HG02943 (cell line): Measurements from ENCODE around the gene ASMT.
A peak's percentile ranks its signal among the peaks of the same experiment; 100 is the strongest.
"Not testable (repeated sequence)": the region's sequence is repeated elsewhere in the genome, so short reads cannot be mapped to it uniquely, and the experiment has no call there.

Experiments
- ATAC-seq: cut with Tn5 transposase; IDR thresholded peaks from one replicate; pipeline ENCODE4 v1.9.1; 2021; ENCODE audit warnings: mild to moderate bottlenecking, low read depth, moderate library complexity; ENCODE audit not compliant: unreplicated experiment

The ASMT gene

DNA sequence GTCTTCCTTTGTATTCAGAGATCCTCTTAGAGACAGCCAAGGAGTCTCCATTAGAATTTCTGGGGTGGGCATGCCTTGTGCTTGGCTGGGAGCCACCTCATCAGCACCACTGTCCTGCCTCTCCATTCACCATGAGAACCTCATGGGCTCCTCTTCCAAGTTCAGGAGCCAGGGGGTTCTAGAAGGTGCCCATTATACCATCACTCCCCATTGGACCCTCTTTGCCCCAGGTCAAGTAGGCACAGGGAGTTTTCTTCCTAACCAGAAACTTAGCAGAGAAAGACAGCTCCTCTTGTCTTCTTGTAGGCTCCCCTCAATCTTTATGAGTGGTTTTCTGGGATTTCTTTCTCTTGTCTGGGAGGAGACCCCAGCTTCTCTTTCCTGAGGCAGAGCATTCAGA, 31.1 kb downstream of the ASMT start:
- no peak for ATAC-seq

- ATAC-seq: no peak
Observed at GRCh38 chrX:1649621-1650020, 34.8 kb downstream of the ASMT start.

DNA sequence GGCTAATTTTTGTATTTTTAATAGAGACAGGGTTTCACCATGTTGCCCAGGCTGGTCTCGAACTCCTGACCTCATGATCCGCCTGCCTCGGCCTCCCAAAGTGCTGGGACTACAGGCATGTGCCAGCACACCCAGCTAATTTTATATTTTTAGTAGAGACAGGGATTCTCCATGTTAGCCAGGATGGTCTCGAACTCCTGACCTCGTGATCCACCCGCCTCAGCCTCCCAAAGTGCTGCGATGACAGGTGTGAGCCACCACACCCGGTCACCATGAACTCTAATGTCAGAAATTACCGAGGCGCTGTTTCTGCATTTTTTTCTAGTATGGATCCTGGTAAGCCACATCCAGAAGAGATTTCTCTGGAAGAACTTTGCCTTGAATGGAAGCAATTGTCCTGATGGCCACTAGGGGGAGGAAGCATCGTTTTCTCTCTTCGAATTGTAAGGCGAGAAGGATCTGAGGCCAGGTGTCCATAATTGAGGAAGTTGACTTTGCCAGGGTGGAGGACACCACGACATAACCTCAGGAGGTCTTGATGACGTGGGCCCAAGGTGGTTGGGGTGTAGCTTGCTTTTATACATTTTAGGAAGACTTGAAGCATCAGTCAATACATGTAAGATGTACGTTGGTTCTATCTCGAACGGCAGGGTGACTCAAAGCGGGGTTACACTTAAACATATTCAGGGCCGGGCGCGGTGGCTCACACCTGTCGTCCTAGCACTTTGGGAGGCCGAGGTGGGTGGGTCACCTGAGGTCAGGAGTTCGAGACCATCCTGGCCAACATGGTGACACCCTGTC, 37.4 kb downstream of the ASMT start:
- ATAC-seq: peak; percentile 51

DNA sequence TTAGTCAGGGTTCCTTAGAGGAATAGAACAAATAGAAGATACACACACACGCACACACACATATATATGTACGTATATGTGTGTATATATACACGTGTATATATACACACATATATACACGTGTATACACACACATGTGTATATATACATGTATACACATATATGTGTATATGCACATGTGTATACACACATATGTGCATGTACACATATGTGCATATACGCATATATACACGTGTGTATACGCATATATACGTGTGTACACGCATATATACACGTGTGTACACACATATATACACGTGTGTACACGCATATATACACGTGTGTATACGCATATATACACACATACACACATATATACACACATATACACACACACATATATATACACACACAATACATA, 41.5 kb downstream of the ASMT start:
- ATAC-seq: no peak

DNA sequence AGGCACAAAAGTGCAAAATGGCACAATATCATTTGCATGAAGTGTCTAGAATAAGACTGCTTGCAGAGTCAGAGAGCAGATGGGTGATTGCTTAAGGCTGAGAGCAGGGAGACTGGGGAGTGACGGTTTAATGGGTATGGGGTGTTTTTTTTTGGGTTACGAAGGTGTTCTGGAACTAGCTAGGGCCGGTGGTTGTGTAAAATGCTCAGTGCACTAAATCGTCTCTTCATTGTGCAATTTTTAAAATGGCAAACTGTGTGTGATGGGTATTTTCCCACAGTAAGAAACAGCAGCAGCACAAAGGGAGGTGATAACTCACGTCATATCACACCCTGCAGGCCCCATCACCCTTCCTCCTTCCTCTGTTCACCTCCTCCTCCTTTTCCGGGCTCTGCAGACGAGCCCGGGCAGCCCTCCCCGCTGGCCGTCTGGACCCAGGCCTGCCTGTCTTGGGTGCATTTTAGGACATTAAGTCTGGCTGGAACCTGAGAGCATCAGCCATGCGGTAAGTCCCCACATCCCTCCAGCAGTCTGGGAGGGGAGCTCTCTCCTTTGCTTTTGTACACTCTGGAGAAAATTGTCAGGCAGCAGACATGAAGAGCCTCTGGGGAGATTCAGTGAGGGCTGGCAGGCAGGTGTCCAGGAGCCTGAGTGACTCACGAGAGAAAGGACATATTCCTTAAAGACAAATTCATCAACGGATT, 42.7 kb downstream of the ASMT start:
- ATAC-seq: no peak

DNA sequence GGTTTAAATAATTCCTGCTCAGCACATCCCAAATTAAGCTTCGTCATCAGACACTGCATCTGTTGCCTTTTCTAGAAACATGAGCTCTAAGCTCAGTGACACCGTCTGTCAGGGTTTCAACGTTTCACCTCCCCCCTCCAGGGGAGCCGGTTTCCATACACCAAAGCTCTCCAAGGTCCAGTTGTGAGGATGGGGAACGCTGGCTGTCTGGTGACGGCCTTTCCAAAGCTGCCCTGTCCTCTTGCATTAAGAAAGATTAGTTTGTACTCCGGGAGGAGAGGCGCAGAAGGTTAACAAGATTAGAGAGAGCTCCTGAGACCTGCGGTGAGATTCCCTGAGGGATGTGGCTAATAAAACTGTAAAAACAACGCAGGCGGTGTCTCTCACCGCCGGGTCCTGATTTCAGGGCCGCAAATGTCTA, 43.2 kb downstream of the ASMT start:
- ATAC-seq: no peak

GRCh38 chrX:1659664-1660461, 45.0 kb downstream of the ASMT start:
- no peak for ATAC-seq

DNA sequence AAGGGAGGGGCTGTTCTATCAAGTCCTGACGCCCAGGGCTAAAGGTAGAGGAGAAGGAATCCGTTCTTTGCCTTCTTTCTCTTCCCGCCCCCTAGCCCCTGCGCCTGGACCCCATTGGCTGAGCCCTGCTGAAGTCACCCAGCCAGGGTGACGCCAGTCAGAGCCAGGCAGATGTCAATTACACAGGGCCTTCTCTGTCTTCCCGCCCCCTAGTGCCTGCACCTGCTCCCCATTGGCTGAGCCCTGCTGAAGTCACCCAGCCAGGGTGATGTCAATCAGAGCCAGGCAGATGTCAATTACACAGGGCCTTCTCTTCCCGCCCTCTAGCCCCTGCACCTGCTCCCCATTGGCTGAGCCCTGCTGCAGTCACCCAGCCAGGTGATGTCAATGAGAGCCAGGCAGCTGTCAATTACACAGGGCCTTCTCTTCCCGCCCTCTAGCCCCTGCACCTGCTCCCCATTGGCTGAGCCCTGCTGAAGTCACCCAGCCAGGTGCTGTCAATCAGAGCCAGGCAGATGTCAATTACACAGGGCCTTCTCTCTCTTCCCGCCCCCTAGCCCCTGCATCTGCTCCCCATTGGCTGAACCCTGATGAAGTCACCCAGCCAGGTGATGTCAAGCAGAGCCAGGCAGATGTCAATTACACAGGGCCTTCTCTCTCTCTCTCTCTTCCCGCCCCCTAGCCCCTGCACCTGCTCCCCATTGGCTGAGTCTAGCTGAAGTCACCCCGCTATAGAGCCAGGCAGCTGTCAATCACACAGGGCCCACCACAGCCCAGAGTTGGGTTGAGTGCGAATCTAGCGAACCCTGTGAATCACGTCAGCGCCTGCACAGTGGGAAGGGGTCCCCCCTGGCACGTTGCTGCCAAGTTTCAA, 46.4 kb downstream of the ASMT start:
- peak; percentile 94 for ATAC-seq

- ATAC-seq: peak; percentile 28
Observed at GRCh38 chrX:1661922-1662221, 47.0 kb downstream of the ASMT start.

- ATAC-seq: no peak
Observed at GRCh38 chrX:1667566-1667965, 52.7 kb downstream of the ASMT start.

DNA sequence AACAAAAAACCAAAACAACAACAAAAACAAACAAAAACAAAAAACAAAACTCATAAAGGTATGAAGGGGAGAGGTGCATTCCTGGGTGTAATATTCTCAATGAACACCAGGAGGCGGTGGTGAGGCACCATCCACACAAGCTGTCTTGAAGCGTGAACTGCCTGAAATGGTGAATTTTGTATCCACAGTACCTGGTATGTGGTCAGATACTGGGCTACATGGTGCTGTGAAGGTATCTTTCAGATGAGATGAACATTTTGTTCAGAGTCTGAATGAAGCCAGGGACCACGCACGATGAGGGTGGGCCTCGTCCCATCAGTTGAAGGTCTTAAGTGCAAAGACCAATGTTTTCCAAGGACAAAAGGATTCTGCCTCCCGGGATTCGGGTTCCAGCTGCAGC, 58.5 kb downstream of the ASMT start:
- no peak for ATAC-seq

GRCh38 chrX:1676866-1677265, 62.0 kb downstream of the ASMT start:
- ATAC-seq: no peak

DNA sequence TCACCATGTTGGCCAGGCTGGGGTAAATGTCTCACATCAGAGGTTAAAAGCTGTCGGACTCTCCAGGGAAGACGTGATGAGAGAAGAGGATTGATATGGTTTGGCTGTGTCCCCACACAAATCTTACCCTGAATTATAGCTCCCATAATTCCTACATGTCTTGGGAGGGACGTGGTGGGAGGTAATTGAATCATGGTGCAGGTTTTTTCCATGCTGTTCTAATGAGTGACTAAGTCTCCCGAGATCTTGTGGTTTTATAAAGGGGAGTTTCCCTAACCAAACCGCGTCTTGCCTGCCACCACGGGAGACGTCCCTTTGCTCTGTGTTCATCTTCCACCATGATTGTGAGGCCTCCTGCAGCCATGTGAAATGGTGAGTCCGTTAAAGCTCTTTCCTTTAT, 64.4 kb downstream of the ASMT start:
- no peak for ATAC-seq

- ATAC-seq: no peak
Observed at GRCh38 chrX:1681439-1681838, 66.6 kb downstream of the ASMT start.

- ATAC-seq: not testable (repeated sequence)
Observed at GRCh38 chrX:1681856-1682255, 67.0 kb downstream of the ASMT start.

DNA sequence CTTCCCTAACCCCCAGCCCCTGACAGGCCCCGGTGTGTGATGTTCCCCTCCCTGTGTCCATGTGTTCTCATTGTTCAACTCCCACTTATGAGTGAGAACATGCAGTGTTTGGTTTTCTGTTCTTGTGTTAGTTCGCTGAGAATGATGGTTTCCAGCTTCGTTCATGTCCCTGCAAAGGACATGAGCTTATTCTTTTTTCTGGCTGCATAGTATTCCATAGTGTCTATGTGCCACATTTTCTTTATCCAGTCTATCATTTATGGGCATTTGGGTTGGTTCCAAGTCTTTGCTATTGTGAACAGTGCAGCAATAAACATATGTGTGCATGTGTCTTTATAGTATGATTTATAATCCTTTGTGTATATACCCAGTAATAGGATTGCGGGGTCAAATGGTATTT, 67.6 kb downstream of the ASMT start:
- not testable (repeated sequence) for ATAC-seq

DNA sequence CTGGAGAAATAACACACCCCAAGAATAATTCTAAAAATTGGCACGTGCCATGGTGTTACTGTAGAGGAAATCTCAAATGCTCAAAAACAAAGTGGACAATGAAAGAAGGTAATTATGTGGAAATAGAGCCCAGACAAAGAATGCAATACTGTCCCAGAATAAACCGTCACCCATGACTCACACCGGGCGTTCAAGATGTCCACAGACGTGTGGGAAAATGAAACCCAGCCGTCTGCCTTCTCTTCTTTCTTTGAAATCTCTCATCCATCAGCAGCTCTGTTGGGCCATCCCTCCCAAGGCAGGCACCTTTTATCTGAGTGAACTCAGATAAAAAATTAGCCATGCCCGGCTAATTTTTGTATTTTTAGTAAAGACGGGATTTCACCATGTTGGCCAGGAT, 70.0 kb downstream of the ASMT start:
- not testable (repeated sequence) for ATAC-seq

- not testable (repeated sequence) for ATAC-seq
Observed at GRCh38 chrX:1685444-1685880, 70.6 kb downstream of the ASMT start.

- no peak for ATAC-seq
Observed at GRCh38 chrX:1686642-1687041, 71.8 kb downstream of the ASMT start.
